ENCODE data around the gene UBE2E2.
"Not testable (repeated sequence)": the region's sequence is repeated elsewhere in the genome, so short reads cannot be mapped to it uniquely, and the experiment has no call there.

Gene UBE2E2

DNA sequence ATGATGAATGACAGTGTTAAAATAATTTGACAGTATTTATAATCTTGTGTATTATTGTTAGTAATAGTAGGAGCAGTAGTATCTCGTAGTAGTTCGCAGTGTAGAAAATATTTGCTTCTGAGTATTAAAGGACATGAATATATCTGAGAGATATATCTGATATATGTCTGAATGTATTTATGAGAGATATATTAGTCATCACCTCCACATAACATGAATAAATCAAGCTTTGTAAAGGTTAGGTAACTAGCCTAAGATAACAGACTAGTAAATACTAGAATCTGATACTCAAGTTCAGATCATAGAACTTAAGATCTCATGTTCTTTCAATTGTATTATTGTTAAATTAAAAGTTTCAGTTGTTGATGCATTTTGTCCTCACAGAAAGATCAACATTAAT lies 130.5 kb downstream of the UBE2E2 start:
- DNase-seq = no peak

- DNase-seq = not testable (repeated sequence)
Observed at GRCh38 chr3:23336853-23337252, 133.7 kb downstream of the UBE2E2 start.

DNA sequence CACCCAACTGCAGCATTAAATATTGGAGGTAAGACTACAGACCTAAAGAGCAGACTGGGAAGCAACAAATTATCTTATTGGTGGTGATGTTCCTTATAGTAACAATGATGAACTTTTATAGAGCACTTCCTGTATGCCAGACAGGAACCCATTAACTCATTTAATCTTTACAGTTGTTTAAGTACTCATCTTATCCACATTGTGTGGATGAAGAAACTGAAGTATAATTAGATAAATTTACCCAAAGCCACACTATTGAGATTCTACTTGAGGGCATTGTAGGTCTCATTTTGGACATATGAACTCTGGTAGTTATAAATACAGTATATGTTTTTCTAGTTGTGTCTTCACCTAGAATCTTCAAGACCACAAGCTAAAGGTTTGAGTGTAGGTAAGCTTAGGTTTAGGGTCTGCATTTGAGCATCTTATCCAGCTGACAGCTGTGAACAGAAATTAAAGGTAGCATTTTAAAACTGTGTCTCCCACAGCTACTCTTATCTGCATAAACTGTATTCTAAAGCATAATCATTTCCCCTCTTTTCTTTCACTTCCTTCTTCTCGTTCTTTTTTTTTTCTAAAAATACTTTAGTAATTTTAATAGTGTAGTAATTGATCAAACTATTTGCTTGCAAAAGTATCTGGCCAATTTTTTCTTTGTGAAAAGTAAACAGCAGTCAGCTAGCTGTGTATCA lies 138.2 kb downstream of the UBE2E2 start:
- no peak for DNase-seq

DNA sequence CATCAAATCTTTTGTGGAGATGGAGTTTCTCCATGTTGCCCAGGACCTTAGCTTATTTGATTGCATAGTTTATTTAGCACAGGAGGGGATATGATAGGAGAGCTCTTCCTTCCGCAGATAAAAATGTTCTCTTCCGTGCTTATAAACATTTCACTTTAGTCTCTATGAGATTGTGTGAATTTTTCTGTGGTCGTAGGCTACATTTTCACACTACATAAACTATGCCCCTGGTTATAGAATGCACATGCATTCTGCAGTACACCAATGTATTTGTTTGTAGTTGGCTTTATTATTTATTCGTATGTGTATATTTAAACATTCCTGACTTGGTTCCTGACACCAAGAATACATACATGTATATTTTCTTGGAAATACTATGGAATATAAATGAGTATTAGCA lies 139.2 kb downstream of the UBE2E2 start:
- no peak for DNase-seq

DNA sequence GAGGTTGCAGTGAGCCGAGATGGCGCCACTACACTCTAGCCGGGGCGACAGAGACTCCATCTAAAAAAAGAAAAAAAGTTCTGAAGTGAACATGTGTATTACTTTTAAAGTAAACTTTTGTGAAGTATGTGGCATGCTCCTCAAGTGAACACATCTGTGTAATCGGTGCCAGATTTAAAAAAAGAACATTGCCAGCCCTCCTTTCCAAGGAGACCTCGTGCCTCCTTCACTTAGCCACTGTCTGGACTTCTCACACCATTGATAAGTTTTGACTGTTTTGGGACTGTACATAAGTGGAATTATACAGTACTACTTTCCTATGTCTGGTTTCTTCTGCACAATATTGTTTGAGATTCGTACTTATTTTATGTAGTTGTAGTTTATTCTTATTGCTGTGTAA lies 140.4 kb downstream of the UBE2E2 start:
- no peak for DNase-seq

- DNase-seq = no peak
Observed at GRCh38 chr3:23344886-23345285, 141.8 kb downstream of the UBE2E2 start.

GRCh38 chr3:23349444-23349843 lies 146.3 kb downstream of the UBE2E2 start:
- DNase-seq = not testable (repeated sequence)

DNA sequence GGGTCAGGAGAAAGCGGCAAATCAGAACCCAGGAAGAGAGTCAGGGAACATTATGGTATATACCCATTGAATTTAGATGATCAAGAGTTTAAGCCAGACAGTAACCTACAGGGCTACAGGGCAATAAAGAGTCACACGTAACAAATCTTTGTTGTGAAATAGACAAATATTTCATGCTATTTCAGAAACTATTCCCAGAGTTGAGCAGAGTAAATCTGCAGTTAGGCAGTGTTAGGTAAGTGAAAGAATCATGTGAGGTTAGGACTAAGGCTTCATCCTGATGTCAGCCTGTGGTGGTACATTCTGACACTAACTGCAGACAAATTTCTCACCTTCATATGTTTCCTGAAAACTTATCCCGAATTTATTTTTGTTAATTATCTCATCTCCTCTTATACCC lies 153.0 kb downstream of the UBE2E2 start:
- no peak for DNase-seq

DNA sequence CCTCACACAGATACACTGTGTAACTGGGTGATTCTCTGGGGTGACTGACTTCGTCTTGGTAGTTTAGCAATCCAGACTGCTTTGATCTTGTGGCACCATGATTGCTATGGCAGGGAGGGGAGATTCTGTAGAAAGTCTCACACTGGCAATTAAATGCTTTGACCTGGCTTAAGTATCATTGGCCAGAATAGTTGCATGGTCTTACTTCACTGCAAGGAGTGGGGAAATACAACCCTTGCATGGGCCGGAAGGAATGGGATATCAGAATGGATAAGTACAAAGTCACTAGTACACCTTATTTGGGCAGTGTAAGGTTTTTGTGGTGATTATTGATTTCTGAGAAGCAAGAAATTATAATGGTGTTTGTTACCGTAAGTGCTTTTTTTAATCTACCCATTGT lies 153.8 kb downstream of the UBE2E2 start:
- DNase-seq = no peak

DNA sequence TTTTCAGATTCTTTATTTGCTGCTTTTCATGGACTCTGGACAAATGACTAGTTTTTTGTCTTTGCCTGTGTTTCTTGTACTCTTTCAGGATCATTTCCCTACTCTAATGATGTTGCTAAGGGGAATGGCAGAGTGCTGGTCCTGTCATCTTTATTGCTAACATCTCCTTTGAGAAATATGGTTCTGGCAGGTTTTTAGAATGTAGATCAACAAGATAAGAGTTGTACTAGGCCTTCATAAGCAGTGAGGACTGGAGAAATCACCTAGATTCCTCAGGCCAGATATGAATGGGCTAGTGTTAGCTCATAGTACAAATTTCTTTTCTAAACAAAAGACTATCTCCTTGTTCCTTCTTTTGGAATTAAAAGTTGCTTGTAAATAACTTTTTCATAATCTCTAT lies 156.0 kb downstream of the UBE2E2 start:
- DNase-seq = no peak

GRCh38 chr3:23365066-23365465 lies 161.9 kb downstream of the UBE2E2 start:
- DNase-seq = no peak

GRCh38 chr3:23368731-23369130 lies 165.6 kb downstream of the UBE2E2 start:
- no peak for DNase-seq

DNA sequence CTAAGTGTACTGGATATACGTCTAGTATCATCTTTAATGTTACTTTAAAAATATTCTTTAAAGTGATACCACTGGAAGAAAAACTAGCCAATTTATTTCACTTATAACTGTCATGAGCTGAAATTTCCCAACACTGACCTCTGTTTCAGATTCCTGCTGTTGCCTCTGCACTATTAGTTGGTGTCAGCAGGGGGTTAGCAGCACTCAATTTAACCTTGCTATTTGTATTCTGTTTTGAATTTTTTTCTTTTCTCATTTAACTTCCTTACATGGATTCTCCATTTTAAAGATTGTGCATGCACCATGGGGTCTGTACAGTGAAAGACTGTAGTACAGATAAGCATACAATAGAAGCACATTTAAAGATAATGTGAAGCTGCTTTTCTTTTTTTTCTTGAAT lies 169.2 kb downstream of the UBE2E2 start:
- DNase-seq = no peak

- no peak for DNase-seq
Observed at GRCh38 chr3:23376516-23377248, 173.6 kb downstream of the UBE2E2 start.

- DNase-seq = no peak
Observed at GRCh38 chr3:23377928-23378672, 175.0 kb downstream of the UBE2E2 start.

GRCh38 chr3:23383875-23384274 lies 180.7 kb downstream of the UBE2E2 start:
- no peak for DNase-seq

GRCh38 chr3:23385327-23385726 lies 182.2 kb downstream of the UBE2E2 start:
- no peak for DNase-seq

- DNase-seq = no peak
Observed at GRCh38 chr3:23387286-23387918, 184.3 kb downstream of the UBE2E2 start.

DNA sequence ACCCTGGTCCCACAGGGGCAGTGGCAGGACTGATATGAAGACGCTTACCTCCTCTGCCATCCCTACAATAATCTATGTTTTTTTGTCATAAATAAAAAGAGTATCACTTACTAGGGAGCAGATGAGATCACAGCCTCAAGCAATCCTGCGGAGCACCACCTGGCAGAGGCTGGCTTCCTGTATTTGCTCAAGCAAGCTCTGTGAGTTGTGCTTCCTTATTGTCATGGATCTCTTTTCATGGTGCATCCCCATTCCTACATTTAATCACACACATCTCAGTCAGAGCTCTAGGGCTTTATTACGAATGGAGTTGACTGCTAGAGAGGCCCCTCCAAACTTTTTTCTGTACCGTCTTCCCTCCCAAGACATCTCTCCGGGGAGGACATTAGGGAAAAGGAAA lies 186.0 kb downstream of the UBE2E2 start:
- no peak for DNase-seq

GRCh38 chr3:23389686-23390085 lies 186.6 kb downstream of the UBE2E2 start:
- no peak for DNase-seq

DNA sequence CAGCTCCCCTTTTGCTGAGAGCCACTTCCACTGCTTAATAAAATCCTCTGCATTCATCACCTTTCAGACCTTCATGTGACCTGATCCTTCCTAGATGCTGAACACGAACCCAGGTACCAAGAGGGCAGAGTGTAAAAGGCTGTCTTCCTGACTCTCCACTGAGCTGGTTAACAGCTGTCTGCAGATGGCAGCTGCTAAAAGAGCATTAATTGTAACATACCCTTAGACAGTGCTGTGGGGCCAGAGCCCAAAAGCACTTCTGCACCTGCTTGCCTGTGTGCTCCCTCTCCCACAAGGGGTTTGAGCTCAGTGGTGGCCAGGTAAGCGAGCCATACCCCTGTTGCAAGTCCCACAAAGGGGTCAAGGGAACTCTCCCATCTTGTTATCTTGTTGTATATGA lies 187.3 kb downstream of the UBE2E2 start:
- DNase-seq = no peak

GRCh38 chr3:23390989-23391553 lies 187.9 kb downstream of the UBE2E2 start:
- no peak for DNase-seq

DNA sequence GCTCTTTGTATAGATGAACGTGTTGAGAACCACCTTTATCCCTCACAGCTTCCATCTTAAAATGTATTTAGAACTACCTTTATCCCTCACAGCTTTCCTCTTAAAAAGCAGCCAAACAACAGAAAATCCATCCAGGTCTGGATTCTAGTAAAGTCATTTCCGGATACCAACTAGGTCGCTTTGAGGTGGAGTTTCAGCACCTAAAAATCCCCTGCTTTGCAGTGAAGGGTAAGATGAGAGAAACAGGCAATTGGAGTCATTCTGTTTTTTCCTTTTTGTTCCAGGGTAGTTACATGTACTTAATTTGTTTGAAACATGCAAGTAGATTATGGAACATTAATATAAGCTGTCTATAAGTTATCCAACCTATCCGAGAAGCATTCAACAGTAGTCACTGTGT lies 192.0 kb downstream of the UBE2E2 start:
- DNase-seq = no peak

Data from activated CD4-positive, alpha-beta T cell treated with anti-CD3 and anti-CD28 coated beads for 4 hours (primary cell).